Ishikawa (cell line): Measurements from ENCODE around the gene SOX5.

Experiments used
- CEBPB ChIP-seq: IDR thresholded peaks from 2 replicates; pipeline ENCODE4 v1.6.1; 2012
- EGR1 ChIP-seq: IDR thresholded peaks from 2 replicates; pipeline ENCODE4 v1.6.1; 2012
- EP300 ChIP-seq: IDR thresholded peaks from 2 replicates; pipeline ENCODE4 v1.6.1; 2012; ENCODE audit warnings: borderline replicate concordance
- FOXM1 ChIP-seq: IDR thresholded peaks from 2 replicates; pipeline ENCODE4 v1.6.1; 2012; ENCODE audit warnings: low read depth, borderline replicate concordance
- NFIC ChIP-seq: IDR thresholded peaks from 2 replicates; pipeline ENCODE4 v1.6.1; 2012
- RAD21 ChIP-seq: IDR thresholded peaks from 2 replicates; pipeline ENCODE4 v1.6.1; 2012; ENCODE audit warnings: low read depth
- REST ChIP-seq: IDR thresholded peaks from 2 replicates; pipeline ENCODE4 v1.6.1; 2012; ENCODE audit warnings: low read depth, mild to moderate bottlenecking
- TAF1 ChIP-seq: IDR thresholded peaks from 2 replicates; pipeline ENCODE4 v1.6.1; 2012; ENCODE audit warnings: low read depth, mild to moderate bottlenecking
- TCF12 ChIP-seq: IDR thresholded peaks from 2 replicates; pipeline ENCODE4 v1.6.1; 2012; ENCODE audit warnings: low read depth
- TEAD4 ChIP-seq: IDR thresholded peaks from 2 replicates; pipeline ENCODE4 v1.6.1; 2012
- YY1 ChIP-seq: IDR thresholded peaks from 2 replicates; pipeline ENCODE4 v1.6.1; 2012; ENCODE audit warnings: low read depth
- TF ChIP-seq, protein P1 (sequence below): IDR thresholded peaks from 2 replicates; pipeline ENCODE4 v1.6.1; 2012
- TF ChIP-seq, protein P2 (sequence below): IDR thresholded peaks from 2 replicates; pipeline ENCODE4 v1.6.1; 2012

DNA sequence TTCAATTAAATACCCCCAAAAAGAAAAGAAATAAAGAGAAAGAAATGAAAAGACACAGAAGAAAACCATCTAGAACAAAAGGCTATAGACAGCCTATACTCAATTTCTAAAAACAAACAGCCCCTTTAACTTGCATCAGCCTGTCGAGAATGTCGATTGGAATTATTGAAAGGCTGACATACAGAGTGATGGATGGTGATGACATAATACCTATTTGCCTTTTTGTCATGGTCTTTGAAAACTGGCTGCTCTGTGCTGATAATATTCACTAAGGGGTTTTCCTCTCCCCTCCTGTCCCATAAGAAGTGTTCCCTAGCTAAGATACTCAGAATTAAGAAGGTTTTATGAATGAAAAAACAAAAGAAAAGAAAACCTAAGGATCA, 393.7 kb downstream of the SOX5 start:
- no peak for TF ChIP-seq FOXM1
- no peak for TF ChIP-seq TCF12
- TF ChIP-seq, protein P1, sequence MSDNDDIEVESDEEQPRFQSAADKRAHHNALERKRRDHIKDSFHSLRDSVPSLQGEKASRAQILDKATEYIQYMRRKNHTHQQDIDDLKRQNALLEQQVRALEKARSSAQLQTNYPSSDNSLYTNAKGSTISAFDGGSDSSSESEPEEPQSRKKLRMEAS, result no peak
- TF ChIP-seq RAD21, result no peak
- no peak for TF ChIP-seq NFIC
- no peak for TF ChIP-seq TAF1
- TF ChIP-seq, protein P2, sequence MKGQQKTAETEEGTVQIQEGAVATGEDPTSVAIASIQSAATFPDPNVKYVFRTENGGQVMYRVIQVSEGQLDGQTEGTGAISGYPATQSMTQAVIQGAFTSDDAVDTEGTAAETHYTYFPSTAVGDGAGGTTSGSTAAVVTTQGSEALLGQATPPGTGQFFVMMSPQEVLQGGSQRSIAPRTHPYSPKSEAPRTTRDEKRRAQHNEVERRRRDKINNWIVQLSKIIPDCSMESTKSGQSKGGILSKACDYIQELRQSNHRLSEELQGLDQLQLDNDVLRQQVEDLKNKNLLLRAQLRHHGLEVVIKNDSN, result no peak
- TF ChIP-seq TEAD4, result no peak
- TF ChIP-seq YY1, result no peak
- no peak for TF ChIP-seq REST
- no peak for TF ChIP-seq EP300
- no peak for TF ChIP-seq CEBPB
- no peak for TF ChIP-seq EGR1
